Activated gamma-delta T cell (primary cell): Measurements from ENCODE around the gene RGP1.

Experiments used
- DNase-seq: peaks from one replicate; lab custom pipeline; 2025; lab: John Stamatoyannopoulos, UW

The RGP1 gene

GRCh38 chr9:35723426-35723825 is 25.7 kb upstream of the RGP1 start:
- DNase-seq, result no peak

DNA sequence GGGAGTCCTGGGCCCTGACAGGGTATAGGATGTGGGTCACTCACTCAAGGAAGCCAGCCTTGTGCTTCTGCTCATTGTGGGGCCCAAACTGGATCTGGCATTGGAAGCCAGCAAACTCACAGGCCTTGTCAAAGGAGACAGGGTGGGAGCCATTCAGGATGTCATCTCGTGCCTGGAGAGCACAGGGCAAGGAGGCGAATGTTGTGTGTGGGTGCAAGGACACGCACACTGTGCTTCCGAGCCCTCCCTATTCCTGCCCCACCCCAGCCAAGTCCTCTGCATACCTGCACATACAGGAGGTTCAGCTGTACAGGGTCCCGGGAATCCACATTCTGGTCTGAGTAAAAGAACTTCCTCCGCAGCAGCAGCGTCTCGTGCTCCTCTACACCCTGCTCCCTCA is 25.2 kb upstream of the RGP1 start:
- DNase-seq, result no peak

DNA sequence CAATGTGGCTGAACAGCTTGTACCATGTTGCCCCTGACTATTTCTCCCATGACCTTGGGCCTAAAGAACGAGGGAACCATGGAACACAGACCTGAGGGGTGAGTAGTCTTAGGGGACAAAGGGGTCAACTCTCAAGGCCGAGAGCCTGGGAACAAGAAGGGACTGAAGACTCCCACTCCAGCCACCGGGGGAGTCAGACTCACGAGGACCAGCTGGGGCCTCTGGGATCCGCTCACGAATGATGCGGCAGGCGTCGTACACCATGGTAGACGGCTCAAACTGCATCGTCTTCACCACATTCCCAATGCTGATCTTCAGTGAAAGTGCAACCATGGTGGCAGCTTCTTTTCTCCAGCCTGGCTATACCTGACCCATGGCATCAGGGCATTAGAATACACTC is 23.7 kb upstream of the RGP1 start:
- no peak for DNase-seq

DNA sequence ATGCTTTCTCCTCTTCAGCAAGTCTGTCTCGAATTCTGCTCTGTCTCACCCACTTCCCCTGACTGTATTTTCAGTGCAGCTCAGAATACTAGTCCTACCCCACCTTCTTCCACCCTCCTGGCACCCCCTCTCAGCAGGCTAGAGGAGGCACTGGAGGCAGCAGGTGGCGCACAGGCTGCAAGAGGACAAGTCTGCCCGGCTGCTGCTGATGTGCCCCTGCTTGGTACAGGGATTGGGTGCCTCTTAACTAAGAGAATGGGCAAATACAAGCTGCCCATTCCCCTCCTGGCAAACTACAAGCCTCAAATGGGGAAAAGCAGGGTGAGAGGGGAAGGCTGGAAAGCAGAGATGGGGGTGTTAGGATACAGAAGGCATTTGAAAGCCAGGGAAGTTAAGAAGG is 22.2 kb upstream of the RGP1 start:
- no peak for DNase-seq

- no peak for DNase-seq
Observed at GRCh38 chr9:35727676-35728040, 21.4 kb upstream of the RGP1 start.

- DNase-seq, result no peak
Observed at GRCh38 chr9:35728041-35728971, 20.8 kb upstream of the RGP1 start.

GRCh38 chr9:35729101-35729500 is 20.0 kb upstream of the RGP1 start:
- DNase-seq, result no peak

GRCh38 chr9:35729700-35730485 is 19.2 kb upstream of the RGP1 start:
- no peak for DNase-seq

DNA sequence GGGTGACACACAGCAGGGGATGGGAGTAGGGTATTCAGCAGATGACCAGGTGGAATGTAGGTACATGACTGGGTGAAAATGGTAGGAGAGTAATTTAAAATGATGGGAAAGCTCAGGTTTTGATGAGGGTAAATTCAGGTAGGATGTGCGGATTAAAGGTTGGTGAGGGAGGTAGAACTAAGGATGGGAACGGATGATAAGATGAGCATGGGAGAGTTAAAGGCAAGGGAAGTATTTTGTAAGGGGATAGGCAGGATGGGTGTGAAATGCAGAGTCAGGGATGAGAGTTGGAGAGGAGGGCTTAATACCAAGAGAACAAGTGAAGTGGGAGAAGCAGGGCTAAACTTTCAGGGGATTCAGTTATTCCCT is 18.6 kb upstream of the RGP1 start:
- no peak for DNase-seq

GRCh38 chr9:35731415-35732184 is 17.5 kb upstream of the RGP1 start:
- no peak for DNase-seq

- peak; percentile 90 for DNase-seq
Observed at GRCh38 chr9:35732185-35732799, 16.8 kb upstream of the RGP1 start, which contains the start of the genes CREB3 and TLN1. CREB3 (plus strand) TSS chr9:35732666; CDS start chr9:35732773, 107 bp downstream. TLN1 (minus strand) TSS chr9:35732195; CDS start chr9:35725694, 6,501 bp downstream.

DNA sequence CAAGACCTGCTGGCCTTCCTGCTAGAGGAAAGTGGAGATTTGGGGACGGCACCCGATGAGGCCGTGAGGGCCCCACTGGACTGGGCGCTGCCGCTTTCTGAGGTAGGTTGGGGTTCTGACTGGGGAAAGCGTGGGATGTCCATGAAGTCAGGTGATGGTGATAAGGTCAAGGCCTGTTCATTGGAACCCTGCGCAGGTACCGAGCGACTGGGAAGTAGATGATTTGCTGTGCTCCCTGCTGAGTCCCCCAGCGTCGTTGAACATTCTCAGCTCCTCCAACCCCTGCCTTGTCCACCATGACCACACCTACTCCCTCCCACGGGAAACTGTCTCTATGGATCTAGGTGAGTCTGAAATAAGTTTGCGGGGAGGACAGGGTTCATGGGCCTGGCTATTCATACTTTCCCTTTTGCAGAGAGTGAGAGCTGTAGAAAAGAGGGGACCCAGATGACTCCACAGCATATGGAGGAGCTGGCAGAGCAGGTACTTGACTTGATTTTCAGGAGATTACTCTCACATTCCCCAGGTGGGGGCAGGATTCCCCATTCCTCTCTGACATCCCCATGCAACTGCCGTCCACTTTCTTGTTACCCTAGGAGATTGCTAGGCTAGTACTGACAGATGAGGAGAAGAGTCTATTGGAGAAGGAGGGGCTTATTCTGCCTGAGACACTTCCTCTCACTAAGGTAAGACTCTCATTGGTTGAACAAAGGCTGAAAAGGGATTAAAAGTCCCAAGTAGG is 16.1 kb upstream of the RGP1 start:
- no peak for DNase-seq

DNA sequence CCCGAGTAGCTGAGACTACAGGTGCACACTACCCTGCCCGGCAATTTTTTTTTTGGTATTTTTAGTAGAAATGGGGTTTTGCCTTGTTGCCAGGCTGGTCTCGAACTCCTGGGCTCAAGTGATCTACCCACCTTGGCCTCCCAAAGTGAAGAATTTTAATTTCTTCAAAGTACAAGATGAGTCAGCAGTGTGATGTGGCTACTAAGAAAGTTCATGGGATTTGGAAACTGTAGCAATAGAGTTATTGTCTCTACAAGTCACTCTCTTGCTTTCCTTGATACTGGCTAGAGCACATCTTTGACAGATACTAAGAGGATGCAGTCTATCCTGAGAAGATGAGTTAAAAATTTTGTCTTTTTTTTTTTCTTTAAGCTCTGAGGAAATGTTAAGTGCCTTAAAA is 15.0 kb upstream of the RGP1 start:
- no peak for DNase-seq

GRCh38 chr9:35736201-35736633 is 12.9 kb upstream of the RGP1 start:
- DNase-seq, result no peak

- no peak for DNase-seq
Observed at GRCh38 chr9:35737143-35737542, 11.9 kb upstream of the RGP1 start.

GRCh38 chr9:35738186-35738585 is 10.9 kb upstream of the RGP1 start:
- DNase-seq, result no peak

- no peak for DNase-seq
Observed at GRCh38 chr9:35738924-35739323, 10.2 kb upstream of the RGP1 start.

DNA sequence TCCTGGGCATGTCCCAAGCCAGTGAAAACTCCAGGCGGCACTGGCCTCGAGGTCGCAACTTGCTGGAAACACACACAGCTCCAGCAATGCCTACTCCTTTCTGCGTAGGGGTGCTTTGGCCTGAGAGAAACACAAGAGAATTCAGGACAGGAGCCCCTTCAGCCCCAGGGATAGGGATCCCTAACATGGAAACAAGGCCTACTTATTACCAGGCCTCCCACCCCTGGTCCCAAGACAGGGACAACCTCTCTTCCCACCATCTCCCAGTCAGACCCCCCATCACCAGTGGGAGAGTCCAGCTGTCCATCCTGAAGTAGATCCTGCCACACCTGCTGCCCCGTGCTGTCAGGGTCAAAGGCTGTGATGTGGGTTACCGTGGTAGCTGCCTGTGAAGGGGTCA is 8.8 kb upstream of the RGP1 start:
- DNase-seq, result no peak

DNA sequence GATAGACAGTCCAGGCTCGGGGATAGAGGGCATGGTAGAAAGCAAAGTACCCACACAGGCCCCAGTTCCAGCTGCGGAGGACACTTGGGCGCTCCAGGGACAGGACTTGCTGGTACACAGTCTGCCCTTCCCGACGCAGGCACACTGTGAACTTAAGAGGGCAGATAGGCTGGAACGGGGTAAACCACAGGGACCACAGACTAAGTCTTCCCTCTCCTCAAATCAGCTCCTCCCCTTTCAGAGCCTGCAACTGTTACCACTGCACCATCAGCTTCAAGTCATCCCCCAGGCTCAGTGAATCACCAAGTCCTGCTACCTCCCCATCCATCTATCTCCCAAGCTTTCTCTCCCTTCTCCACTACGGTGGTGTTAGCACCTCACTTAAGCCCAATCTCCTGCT is 7.3 kb upstream of the RGP1 start:
- no peak for DNase-seq

DNA sequence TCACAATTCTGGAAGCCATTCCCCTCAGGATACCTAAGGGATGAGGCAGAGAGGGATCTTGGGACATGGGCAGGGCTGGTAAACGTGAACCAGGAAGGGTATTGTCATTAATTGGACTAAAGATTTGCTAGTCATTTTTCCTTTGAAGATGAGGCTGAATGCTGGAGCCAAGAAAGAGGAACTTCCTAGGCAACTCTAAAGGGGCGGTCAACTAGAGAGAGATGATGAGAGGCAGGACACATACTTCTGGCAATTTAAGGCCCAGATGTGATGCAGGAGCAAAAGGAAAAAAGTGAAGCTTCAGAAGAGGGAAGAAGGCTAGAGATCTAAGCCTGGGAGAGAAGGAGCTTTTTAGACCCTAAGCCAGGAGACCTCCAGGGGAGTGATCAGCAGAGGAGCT is 5.6 kb upstream of the RGP1 start:
- no peak for DNase-seq

- DNase-seq, result no peak
Observed at GRCh38 chr9:35743880-35744518, 5.1 kb upstream of the RGP1 start.
